C4-2B (cell line): ENCODE measurements around the gene ZNF98.

Experiments
- ZFX ChIP-seq: fragments of 450-650 bp; IDR thresholded peaks from 2 replicates; pipeline ENCODE4 v1.6.1; 2017
- TF ChIP-seq, protein P1 (sequence below): fragments of 450-650 bp; conservative IDR thresholded peaks from 2 replicates; pipeline ENCODE4 v1.5.1; 2017; ENCODE audit warnings: mild to moderate bottlenecking

DNA sequence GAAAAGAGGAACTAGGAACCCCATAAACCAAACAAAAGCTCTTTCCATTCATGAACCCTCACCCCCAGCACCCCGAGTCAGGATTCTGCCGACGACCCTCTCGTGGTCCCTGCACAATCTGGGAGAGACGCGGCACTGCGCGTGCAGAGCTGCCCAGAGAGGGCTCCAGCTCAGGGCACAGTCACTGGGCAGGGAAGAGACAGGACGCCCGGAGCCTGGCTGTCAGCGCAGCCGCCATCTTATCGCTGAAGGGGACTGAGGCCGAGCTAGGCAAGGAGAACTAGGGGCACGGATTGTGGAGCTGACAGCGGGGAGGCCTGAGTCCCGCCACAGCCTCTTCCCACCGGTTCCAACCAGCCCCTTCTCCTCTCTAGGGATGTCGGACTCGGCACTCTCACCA, 349 bp downstream of the ZNF98 start:
- TF ChIP-seq, protein P1, sequence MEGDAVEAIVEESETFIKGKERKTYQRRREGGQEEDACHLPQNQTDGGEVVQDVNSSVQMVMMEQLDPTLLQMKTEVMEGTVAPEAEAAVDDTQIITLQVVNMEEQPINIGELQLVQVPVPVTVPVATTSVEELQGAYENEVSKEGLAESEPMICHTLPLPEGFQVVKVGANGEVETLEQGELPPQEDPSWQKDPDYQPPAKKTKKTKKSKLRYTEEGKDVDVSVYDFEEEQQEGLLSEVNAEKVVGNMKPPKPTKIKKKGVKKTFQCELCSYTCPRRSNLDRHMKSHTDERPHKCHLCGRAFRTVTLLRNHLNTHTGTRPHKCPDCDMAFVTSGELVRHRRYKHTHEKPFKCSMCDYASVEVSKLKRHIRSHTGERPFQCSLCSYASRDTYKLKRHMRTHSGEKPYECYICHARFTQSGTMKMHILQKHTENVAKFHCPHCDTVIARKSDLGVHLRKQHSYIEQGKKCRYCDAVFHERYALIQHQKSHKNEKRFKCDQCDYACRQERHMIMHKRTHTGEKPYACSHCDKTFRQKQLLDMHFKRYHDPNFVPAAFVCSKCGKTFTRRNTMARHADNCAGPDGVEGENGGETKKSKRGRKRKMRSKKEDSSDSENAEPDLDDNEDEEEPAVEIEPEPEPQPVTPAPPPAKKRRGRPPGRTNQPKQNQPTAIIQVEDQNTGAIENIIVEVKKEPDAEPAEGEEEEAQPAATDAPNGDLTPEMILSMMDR = no peak
- TF ChIP-seq ZFX = no peak
